ENCODE results near the gene DGKD.

GRCh38 chr2:233419602-233420391 is 65.5 kb downstream of the DGKD start:
- no peak for TF ChIP-seq TAF1 (IDR thresholded peaks at IDR 0.05; ENCODE audit: borderline replicate concordance, insufficient read depth, low read length)
- no peak for TF ChIP-seq POLR2AphosphoS5 (IDR thresholded peaks at IDR 0.05; ENCODE audit: low read depth, low read length)
- no peak for TF ChIP-seq SIN3A (IDR thresholded peaks at IDR 0.05; ENCODE audit: borderline replicate concordance, insufficient read depth, low read length)
- TF ChIP-seq, protein P1, sequence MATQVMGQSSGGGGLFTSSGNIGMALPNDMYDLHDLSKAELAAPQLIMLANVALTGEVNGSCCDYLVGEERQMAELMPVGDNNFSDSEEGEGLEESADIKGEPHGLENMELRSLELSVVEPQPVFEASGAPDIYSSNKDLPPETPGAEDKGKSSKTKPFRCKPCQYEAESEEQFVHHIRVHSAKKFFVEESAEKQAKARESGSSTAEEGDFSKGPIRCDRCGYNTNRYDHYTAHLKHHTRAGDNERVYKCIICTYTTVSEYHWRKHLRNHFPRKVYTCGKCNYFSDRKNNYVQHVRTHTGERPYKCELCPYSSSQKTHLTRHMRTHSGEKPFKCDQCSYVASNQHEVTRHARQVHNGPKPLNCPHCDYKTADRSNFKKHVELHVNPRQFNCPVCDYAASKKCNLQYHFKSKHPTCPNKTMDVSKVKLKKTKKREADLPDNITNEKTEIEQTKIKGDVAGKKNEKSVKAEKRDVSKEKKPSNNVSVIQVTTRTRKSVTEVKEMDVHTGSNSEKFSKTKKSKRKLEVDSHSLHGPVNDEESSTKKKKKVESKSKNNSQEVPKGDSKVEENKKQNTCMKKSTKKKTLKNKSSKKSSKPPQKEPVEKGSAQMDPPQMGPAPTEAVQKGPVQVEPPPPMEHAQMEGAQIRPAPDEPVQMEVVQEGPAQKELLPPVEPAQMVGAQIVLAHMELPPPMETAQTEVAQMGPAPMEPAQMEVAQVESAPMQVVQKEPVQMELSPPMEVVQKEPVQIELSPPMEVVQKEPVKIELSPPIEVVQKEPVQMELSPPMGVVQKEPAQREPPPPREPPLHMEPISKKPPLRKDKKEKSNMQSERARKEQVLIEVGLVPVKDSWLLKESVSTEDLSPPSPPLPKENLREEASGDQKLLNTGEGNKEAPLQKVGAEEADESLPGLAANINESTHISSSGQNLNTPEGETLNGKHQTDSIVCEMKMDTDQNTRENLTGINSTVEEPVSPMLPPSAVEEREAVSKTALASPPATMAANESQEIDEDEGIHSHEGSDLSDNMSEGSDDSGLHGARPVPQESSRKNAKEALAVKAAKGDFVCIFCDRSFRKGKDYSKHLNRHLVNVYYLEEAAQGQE (IDR thresholded peaks at IDR 0.05; ENCODE audit: insufficient read depth in 1 of 2, low read depth in 2 of 2, low read length in 2 of 2), result no peak
- no peak for TF ChIP-seq FOXP2 (optimal IDR thresholded peaks at IDR 0.05; ENCODE audit: borderline replicate concordance, extremely low read depth, extremely low read length, insufficient read depth)
